AG09319 (cell line): ENCODE results near the gene LPIN1.

Source experiments
- DNase-seq: peaks from one replicate; pipeline ENCODE4 v3.0.0-alpha.2; 2010; ENCODE audit warnings: low read depth; ENCODE audit errors: extremely low read depth
- TF ChIP-seq, protein P1 (sequence below): IDR thresholded peaks from 2 replicates; pipeline ENCODE4 v1.5.1; 2011; ENCODE audit warnings: low read depth, mild to moderate bottlenecking, inconsistent platforms, low read length, moderate library complexity

LPIN1 gene

DNA sequence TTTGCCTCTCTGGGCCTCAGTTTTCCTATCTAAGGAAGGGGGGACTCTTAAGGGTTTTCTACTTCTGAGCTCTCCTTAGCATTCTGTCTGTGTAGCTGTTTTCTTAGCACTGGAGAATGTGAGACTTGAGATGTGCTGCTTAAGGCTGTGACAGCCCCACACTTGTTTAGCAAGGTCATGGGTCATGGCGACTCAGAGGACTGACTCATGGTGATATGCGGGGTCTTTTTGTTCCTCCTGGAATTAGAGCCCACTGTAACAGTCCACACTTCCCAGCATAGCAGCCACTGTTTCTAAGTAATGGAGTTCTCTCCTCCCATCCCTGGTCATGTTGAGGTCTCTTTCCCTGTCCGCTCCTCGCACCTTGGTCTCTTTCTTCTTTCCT lies 4.1 kb upstream of the LPIN1 start:
- TF ChIP-seq, protein P1, sequence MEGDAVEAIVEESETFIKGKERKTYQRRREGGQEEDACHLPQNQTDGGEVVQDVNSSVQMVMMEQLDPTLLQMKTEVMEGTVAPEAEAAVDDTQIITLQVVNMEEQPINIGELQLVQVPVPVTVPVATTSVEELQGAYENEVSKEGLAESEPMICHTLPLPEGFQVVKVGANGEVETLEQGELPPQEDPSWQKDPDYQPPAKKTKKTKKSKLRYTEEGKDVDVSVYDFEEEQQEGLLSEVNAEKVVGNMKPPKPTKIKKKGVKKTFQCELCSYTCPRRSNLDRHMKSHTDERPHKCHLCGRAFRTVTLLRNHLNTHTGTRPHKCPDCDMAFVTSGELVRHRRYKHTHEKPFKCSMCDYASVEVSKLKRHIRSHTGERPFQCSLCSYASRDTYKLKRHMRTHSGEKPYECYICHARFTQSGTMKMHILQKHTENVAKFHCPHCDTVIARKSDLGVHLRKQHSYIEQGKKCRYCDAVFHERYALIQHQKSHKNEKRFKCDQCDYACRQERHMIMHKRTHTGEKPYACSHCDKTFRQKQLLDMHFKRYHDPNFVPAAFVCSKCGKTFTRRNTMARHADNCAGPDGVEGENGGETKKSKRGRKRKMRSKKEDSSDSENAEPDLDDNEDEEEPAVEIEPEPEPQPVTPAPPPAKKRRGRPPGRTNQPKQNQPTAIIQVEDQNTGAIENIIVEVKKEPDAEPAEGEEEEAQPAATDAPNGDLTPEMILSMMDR: no peak
- DNase-seq: no peak

DNA sequence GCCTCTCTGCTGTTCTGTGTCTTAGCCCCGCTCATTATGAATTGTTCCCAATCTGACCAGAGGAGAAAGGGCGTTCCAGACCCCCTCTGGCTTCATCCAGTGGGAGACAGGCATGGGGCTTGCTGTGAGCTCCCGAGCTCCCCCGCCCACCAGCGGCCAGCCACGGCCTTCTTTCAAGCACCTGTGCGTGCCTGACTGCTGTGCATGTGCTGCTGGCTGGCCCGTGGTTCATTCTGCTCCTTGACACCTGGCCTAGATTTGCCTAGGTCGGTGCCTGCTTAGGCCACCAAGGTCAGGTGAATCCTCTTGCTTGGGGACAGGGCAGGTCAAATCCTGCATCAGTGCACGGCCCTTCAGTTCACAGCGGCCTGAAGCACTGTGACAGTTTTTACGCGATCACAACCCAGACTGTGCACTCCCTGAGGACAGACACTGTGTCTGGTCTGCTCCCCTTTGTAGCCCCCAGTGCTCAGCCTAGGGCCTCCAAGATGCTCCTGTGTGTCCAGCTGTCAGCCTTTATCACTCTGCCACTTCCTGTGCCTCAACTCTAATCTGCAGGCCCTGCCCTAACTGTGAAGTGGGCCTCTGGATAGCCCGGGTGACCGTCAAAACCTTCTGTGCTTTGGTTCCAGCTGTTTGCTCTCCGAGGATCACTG lies 3.6 kb upstream of the LPIN1 start:
- TF ChIP-seq, protein P1: no peak
- DNase-seq: no peak

DNA sequence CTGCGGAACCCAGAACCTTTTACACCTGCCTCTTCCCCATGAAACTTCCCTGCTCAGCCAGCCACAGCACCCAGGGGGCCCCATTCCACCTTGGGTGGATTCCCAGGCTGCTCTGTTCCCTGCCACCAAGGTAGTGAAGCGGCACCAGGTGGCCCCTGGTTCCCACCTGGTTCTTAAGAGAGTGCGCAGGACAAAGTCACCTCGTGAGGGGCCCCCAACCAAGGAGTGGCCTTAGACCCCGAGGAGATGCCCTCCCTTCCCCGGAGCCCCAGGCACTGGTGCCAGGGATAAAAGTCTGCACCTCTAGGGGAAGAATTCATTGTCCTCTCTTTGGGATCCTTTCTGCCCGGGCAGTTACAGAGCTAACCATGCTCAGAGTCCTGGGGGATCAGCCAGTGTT lies 3.1 kb upstream of the LPIN1 start:
- DNase-seq: no peak
- TF ChIP-seq, protein P1: no peak

DNA sequence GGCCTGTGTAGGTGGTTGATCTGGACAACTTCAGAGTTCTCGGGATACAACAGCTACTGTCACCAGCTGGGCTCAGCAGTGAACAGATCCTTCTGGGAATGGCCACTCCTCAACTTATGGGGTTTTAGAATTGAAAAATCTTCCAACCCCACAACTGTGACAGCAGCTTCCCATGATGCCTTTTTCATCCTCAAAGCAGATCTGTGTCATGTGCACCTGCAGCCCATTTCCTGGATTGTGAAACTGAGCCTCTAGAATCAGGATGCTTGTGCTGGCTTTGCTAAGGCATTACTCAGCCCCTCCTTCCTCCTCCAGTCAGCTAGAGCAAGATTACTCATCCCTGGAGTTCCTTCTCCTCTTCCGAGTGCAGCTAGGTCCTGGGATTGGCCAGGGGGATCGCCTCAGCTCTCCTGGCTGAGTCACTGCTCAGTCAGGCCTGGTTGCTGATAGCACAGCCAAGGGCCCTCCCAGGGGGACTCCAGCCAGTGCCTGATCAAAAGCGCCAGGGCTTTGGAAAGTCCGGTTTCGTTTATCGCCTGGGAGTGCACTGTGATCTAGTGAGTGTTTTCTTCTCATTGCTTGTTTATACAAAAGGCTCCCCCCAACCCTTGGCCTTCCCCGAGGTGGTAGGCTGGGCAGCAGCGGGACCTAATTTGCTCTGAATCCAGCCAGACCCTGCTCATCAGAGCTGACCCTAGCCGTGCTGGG lies 2.4 kb upstream of the LPIN1 start:
- DNase-seq: peak; percentile 98
- TF ChIP-seq, protein P1: no peak

DNA sequence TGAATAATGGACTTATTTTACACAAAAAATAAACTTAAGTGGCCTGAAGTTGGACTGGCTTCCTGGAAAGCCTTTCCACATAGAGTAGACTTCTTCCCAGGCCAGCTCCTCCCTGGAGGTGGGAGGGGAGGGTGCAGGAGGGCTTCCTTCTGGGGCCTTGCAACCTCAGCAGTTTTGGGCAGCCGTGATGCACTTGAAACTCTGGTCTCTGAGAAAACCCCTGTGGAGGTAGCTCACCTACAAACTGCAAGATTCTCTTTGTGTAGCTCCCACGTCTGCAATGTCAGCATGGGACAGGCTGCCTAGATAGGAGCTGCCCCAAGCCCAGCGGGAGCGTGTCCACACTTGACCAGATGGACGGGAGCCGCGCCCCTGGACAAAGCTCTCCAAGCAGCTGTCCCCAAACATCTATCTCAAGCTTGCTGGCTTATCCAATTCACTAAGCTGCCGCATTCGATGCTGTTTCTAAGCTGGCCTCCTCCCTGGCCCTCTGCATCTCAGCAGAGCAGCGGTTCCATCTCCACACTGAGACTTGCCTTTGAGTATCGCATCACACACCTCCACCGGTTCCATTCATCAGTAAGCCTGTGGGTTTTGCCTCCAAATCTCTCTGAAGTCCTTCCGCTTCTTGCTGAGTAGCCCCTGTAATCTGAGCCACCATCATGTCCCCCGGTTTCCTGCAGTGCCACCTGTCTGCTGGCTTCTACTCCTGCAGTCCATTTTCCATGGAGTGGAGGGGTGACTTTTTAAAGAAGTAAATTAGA lies 1.6 kb upstream of the LPIN1 start:
- TF ChIP-seq, protein P1: peak; percentile 30
- no peak for DNase-seq

DNA sequence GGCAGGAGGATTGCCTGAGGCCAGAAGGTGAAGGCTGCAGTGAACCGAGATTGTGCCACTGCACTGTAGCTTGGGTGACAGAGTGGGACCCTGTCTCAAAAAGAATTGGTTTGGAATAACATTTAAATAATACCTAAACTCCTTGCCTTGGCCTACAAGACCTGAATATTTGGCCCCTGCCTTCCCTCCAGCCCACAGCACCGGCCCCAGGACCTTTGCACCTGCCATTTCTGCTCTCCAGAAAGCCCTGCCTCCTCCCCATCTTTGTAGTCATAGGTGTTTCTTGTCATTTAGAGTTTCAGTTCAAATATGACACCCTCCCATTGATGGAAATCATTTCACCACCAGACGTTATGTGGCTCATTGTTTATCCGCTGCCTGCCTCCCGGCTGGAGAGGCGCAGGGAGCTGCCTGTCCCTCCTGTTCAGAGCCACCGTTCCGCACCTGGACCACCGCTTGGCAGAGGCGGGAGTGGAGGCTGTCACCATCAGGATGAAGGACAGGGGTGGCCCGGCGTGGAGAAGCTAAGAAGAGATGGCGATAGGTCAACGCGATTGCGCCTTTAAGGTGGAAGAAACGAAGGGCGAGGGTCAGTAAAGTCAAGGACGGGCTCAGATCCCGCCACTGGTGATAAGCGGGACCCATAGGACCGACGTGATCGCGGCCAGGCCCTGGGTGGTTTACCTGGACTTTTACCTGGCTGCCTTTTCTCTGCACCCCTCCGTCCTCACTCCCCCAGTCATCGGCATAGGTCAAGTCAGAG lies 638 bp upstream of the LPIN1 start:
- DNase-seq: no peak
- TF ChIP-seq, protein P1: no peak
